Mammary epithelial cell (primary cell): ENCODE data around the gene CHI3L1.

Experiments used
- EZH2 ChIP-seq: IDR thresholded peaks from 2 replicates; pipeline ENCODE4 v1.6.1; 2012; ENCODE audit warnings: low read length, inconsistent platforms, borderline replicate concordance
- TF ChIP-seq, protein P1 (sequence below), 2 donors: IDR thresholded peaks in 1 of 2; conservative IDR thresholded peaks in 1 of 2; 2 replicates each; pipeline ENCODE4 v1.5.1; 2011 to 2012; ENCODE audit warnings: inconsistent platforms in 2 of 2, low read length in 2 of 2, mild to moderate bottlenecking in 2 of 2, control low read depth in 1 of 2, low read depth in 1 of 2; ENCODE audit not compliant: insufficient read depth in 1 of 2; ENCODE audit errors: extremely low read depth in 1 of 2

- TF ChIP-seq, protein P1, sequence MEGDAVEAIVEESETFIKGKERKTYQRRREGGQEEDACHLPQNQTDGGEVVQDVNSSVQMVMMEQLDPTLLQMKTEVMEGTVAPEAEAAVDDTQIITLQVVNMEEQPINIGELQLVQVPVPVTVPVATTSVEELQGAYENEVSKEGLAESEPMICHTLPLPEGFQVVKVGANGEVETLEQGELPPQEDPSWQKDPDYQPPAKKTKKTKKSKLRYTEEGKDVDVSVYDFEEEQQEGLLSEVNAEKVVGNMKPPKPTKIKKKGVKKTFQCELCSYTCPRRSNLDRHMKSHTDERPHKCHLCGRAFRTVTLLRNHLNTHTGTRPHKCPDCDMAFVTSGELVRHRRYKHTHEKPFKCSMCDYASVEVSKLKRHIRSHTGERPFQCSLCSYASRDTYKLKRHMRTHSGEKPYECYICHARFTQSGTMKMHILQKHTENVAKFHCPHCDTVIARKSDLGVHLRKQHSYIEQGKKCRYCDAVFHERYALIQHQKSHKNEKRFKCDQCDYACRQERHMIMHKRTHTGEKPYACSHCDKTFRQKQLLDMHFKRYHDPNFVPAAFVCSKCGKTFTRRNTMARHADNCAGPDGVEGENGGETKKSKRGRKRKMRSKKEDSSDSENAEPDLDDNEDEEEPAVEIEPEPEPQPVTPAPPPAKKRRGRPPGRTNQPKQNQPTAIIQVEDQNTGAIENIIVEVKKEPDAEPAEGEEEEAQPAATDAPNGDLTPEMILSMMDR (conservative IDR thresholded peaks at IDR 0.05 in 1 of 2, IDR thresholded peaks at IDR 0.05 in 1 of 2; ENCODE audit: extremely low read depth in 1 of 2, insufficient read depth in 1 of 2, low read depth in 1 of 2, low read length in 2 of 2), result no peak
- no peak for TF ChIP-seq EZH2
Measured at GRCh38 chr1:203225071-203225470, 38.6 kb upstream of the CHI3L1 start.
